Measurements from ENCODE around the gene ANKRD52. TPM values are rescaled to one million over a fixed set of nuclear protein-coding genes. Genes with fewer than 3 reads are reported as not detected.
A peak's percentile ranks its signal among the peaks of the same experiment; 100 is the strongest.

Gene ANKRD52
- total and polyA plus RNA-seq, 9 of the 15 experiments (the other 6 are each of a cell fraction or from before 2014, with no cell fraction given): 0.52 to 46.8 (median 7.9) TPM

- TF ChIP-seq ATF3 (IDR thresholded peaks at IDR 0.05) (no peak), ATF3 (CRISPR knock-in tag; conservative IDR thresholded peaks at IDR 0.05) (no peak), HBP1 (CRISPR knock-in tag; IDR thresholded peaks at IDR 0.05) (0 out of 2 replicates have a peak, but pooled peaks have one; percentile 14), PRDM10 (IDR thresholded peaks at IDR 0.05; ENCODE audit: partially characterized antibody) (no peak), REST (IDR thresholded peaks at IDR 0.05; ENCODE audit: borderline replicate concordance) (peak; percentile 47), REST (CRISPR knock-in tag; IDR thresholded peaks at IDR 0.05; ENCODE audit: low read depth) (no peak), CHD2 (IDR thresholded peaks at IDR 0.05; ENCODE audit: low read depth, low read length) (no peak)
Observed at GRCh38 chr12:56189099-56189917, 68.9 kb downstream of the ANKRD52 start, which contains the start of gene SMARCC2 (continued).

All from K562 (cell line).